ENCODE results near the gene SYT2.
A peak's percentile ranks its signal among the peaks of the same experiment; 100 is the strongest.
"Not testable (repeated sequence)": the region's sequence is repeated elsewhere in the genome, so short reads cannot be mapped to it uniquely, and the experiment has no call there.

Gene SYT2

DNA sequence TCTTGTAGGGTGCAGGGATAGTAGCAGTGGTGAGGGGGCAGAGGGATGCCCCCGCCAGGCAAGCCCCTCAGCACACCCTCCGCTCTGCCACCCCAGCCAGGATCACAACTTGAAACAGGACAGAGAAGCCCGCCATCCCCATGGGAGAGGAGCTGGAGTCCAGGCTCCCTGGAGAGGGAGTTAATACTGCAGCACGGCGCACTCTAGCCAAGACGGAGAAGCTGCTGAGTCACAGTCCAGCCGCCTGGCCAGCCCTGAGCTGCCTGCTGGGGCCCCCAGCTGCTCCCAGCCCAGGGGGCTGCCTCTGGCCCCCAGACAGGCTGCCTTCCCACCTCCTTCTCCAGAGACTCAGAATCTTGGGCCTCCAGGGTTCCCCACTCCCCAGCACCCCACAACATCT is 87.2 kb downstream of the SYT2 start:
- no peak for FAIRE-seq
- TF ChIP-seq TAF1 (IDR thresholded peaks at IDR 0.05; ENCODE audit: low read depth, low read length): no peak
- no peak for TF ChIP-seq SPI1 (IDR thresholded peaks at IDR 0.05; ENCODE audit: low read depth, low read length)
- DNase-seq (ENCODE audit: insufficient read length, low spot score): no peak

DNA sequence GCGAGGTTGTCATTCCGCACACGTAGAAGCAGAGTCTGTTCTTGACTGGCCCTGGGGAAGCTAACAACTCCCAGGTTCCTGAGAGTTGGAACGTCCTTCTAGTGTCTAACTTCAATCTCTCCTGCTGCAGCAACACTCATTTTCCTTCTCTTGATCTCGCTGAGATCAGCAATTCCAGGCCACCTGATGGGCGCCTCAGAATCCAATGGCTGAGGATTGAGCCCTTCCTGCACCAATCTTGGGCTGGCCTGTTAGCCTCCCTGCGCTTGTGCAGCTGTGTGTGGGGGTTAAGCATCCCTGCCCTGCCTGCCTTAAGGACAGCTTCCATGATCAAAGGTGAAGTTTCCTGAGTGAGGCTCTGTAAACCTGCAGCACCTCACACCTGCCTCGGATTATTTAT is 87.9 kb downstream of the SYT2 start:
- DNase-seq (ENCODE audit: insufficient read length, low spot score) (no peak), FAIRE-seq (no peak)
- TF ChIP-seq POU2F2 (IDR thresholded peaks at IDR 0.05; ENCODE audit: low read depth, low read length) (no peak), POLR2AphosphoS5 (IDR thresholded peaks at IDR 0.05; ENCODE audit: low read depth, low read length) (no peak), SPI1 (IDR thresholded peaks at IDR 0.05; ENCODE audit: low read depth, low read length) (no peak), POLR2A (IDR thresholded peaks at IDR 0.05; ENCODE audit: low read depth, low read length) (no peak), PAX5 (IDR thresholded peaks at IDR 0.05; ENCODE audit: insufficient read depth, low read length, severe bottlenecking) (no peak), TAF1 (IDR thresholded peaks at IDR 0.05; ENCODE audit: low read depth, low read length) (no peak)

DNA sequence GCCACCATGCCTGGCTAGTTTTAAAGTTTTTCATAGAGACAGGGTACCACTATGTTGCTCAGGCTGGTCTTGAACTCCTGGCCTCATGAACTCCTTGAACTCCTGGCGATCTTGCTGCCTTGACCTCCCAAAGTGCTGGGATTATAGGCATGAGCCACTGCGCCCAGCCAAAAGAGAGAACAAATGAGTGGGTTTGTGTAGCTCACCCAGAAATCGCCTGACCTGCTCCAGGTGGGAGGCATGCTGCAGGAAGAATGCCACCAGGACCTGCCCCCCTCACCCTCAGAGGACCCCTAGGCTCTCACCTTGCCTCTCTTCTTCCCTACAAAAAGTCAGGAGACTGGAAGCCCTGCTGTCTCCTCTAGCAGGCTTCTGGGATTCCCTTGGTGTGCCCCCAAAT is 88.8 kb downstream of the SYT2 start:
- no peak for FAIRE-seq
- no peak for DNase-seq (ENCODE audit: insufficient read length, low spot score)
- TF ChIP-seq TAF1 (IDR thresholded peaks at IDR 0.05; ENCODE audit: low read depth, low read length) (no peak), POLR2A (IDR thresholded peaks at IDR 0.05; ENCODE audit: low read depth, low read length) (no peak), PAX5 (IDR thresholded peaks at IDR 0.05; ENCODE audit: insufficient read depth, low read length, severe bottlenecking) (no peak)

DNA sequence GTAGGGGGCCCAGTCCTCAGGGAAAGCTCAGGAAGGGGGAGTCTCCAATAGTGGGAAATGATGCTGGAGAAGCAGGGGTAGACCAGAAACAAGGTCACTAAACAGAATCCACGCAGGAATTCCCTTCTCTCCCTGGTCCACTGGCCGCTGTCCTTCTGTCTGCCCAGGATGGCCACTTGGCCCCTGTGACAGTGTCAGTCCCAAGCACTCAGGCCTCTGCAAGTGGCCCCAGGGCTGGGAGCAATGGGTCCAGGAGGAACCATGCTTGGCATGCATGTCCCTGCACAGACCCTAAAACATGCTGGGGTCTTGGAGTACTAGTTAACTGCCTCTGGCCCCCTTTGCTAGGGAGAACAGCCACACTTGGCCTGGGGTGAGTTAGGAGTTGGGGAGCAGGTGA is 90.2 kb downstream of the SYT2 start:
- FAIRE-seq; DNase-seq (ENCODE audit: insufficient read length, low spot score): not testable (repeated sequence)

DNA sequence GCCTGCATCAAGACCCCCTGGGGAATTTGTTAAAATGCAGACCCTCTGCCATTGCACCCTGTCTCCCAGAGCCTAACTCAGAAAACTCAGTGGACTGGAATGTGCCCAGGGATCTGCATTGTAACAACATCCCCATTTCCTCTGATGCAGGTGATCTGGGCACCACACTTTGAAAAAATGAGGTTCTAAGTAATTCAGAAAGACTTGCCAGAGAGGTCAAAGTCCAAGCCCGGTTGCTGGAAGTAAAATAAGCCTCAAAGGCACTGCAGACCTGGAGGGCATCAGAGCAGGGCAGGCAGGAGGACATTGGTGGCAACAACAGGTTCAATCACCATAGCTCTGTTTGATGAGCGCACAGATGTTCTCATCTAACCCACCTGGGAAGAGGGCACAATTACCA is 90.7 kb downstream of the SYT2 start:
- TF ChIP-seq POLR2AphosphoS5 (IDR thresholded peaks at IDR 0.05; ENCODE audit: low read depth, low read length): no peak
- no peak for TF ChIP-seq PAX5 (IDR thresholded peaks at IDR 0.05; ENCODE audit: insufficient read depth, low read length, severe bottlenecking)
- TF ChIP-seq TAF1 (IDR thresholded peaks at IDR 0.05; ENCODE audit: low read depth, low read length): no peak
- DNase-seq (ENCODE audit: insufficient read length, low spot score) (no peak), FAIRE-seq (no peak)

DNA sequence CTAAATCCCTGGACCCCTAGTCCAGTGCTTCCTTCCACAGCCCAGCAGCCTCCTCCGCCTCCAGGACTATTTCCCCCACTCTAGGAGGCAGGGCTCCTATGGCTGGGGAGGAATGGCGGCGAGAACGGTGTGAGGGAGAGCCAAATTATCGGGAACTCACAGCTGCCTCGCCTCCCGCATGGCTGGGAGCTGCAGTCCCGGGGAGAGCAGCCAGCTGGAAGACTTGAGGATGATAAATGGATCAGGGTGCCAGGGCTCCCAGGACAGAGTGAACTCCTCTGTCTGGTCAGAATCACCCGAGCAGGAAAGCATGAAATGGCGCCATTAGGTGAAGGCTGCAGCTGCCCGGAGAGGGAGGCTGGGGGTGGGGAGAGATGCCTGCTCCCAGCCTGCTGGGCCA is 91.2 kb downstream of the SYT2 start:
- not testable (repeated sequence) for DNase-seq (ENCODE audit: insufficient read length, low spot score); FAIRE-seq

DNA sequence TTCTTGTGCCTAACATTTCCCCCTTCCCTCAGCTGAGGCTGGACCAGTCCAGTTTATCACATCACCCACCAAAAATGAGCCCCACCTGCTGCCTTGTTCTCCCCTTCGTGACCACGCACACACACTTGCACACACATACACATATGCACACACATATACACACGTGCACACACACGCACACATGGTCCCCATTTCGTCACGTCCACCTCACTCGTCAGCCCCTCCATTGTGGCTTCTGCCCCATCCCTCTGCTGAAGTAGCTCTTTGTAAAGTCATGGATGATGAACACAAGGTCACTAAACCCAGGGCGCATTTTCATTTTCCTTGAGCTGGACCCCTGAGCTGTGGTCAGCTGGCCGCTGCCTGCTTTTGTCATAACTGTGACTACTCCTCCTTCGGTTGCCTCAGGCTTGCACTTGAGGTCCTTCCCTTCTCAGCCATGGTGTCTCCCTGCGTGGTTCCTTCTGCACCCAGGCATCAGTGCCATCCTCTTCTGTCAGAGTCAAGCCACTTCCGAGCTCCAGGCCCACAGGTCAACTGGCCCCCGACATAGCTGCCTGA is 93.8 kb downstream of the SYT2 start:
- TF ChIP-seq POU2F2 (IDR thresholded peaks at IDR 0.05; ENCODE audit: low read depth, low read length) (peak; percentile 74; the same call in 1 of the 2 replicates), TAF1 (IDR thresholded peaks at IDR 0.05; ENCODE audit: low read depth, low read length) (no peak)
- peak; percentile 81 for FAIRE-seq
- no peak for DNase-seq (ENCODE audit: insufficient read length, low spot score)

DNA sequence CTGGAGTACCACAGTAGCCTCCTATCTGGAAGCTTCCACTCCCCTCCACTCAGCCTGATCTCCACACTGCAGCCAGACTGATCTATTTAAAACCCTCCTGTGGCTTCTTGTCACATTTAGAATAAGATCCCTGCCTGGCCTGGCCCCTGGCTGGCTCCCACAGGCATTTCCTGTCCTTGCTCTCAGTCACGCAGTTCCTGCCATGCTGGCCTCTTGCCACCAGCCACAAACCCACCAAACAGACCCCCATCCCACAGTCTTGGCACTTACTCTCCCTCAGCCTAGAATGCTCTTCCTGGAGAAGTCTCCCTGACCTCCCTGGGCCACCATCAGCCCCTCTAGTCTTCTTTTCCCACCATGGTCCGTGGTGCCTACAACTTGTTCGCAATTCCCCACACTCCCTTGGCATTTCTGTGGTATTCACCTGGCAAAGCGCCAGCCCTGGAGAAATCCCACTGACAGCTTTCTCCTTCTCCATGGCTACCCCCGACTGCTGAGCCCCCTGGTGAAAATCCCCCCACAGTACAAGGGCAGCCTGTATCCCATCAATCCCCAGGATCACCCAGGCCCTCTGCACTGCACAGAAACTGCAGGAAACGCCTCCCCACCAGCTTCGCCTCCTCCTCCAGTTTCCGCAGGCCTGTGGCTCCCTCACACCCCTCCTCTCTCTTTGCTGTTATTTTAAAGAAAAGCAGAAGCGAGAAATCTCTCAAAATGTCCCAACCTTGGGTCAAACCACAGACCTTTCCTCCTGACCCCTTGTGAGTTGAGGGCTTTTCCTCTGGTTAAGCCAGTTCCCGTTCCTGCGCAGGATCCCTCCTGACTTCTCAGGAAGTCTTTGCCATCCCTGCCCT is 94.5 kb downstream of the SYT2 start:
- FAIRE-seq (no peak), DNase-seq (ENCODE audit: insufficient read length, low spot score) (peak; percentile 36)
- TF ChIP-seq SPI1 (IDR thresholded peaks at IDR 0.05; ENCODE audit: low read depth, low read length): peak; percentile 97
- TF ChIP-seq POLR2AphosphoS5 (IDR thresholded peaks at IDR 0.05; ENCODE audit: low read depth, low read length): no peak

DNA sequence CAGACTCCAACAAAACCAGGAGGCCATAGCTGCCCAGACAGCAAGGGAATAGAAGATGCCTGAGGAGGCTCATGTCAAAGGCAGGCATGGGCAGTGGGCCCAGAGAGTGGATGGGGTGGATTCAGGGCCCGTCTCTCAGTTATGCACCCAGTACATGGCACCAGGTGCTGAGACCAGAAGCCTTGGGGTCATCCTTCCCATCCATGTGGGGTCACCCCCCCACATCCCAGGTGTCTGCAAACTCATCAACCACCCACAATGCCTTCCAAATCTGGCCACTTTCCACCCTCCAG is 95.1 kb downstream of the SYT2 start:
- FAIRE-seq; DNase-seq (ENCODE audit: insufficient read length, low spot score): not testable (repeated sequence)

DNA sequence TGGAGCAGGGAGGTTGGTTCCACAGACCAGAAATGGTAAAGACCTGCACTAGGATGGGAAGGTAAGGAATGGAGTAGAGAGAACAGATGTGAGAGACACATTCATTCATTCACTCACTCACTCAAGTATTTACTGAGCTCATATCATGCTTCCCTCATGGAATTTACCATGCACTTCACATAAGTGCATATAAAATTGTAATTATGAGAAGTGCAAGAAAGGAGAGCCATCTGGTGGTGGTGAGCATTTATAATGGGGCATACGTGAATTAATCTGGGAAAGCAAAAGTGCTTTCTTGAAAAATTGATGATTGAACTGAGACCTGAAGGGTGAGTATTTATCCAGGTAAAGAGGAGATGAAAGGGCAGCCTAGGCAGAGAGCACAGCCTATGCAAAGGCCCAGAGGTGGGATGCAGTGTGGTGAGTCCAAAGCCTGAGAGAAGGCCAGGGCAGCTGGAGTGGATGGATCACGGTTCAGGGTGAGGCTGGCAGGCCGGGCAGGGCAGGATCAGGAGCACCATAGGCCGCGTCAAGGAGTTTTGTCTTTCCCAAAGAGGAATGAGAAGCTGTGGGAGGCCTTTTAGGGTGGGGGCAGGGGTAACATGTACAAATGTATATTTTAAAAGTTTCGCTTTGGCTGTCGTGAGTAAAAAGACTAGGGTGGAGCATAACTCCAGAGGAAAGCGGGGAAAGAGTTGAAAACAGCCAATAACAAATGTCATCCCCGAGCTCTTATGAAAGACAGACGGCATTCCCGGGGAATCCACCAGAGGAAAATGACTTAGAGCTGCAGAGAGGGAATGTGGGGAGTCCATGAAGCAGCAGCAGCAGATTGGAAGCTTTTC is 95.7 kb downstream of the SYT2 start:
- FAIRE-seq; DNase-seq (ENCODE audit: insufficient read length, low spot score): not testable (repeated sequence)

DNA sequence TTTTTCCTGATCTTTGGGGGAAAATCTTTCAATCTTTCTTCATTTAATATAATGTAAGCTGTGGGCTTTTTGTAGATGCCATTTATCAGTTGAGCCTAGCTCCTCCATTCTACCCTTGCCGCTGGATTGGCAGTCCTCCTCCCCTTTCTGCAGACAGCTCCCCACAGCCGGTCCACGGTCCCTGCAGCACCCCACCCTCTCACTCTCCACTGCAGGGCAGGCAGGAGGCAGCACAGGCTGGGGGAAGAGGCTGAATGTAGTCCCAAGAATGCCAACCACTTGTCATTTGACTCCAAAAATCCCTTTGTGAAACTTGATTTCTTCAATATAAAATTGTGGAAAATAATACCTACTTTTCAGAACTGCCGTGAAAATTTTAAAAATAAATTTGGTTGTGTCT is 96.7 kb downstream of the SYT2 start:
- no peak for FAIRE-seq
- TF ChIP-seq PAX5 (IDR thresholded peaks at IDR 0.05; ENCODE audit: insufficient read depth, low read length, severe bottlenecking) (no peak), TAF1 (IDR thresholded peaks at IDR 0.05; ENCODE audit: low read depth, low read length) (no peak)
- no peak for DNase-seq (ENCODE audit: insufficient read length, low spot score)

DNA sequence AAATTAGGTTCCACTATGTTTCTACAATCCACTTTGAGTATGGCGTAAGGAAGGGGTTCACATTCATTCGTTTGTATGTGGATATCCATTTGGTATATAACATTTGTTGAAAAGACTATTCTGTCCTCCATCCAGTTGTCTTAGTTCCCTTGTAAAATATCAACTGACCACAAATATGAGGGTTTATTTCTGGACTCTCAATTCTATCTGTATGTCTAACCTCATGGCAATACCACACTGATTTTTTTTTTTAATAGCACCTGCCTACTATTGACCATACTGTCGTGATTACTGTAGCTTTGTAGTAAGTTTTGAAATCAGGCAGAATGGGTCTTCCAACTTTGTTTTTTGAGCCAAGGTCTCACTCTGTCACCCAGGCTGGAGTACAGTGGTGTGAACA is 98.2 kb downstream of the SYT2 start:
- DNase-seq (ENCODE audit: insufficient read length, low spot score); FAIRE-seq: not testable (repeated sequence)

Data from GM12891 (cell line).